Common myeloid progenitor, CD34-positive (primary cell): Measurements from ENCODE around the gene NANOS3.
"Not testable (repeated sequence)": the region's sequence is repeated elsewhere in the genome, so short reads cannot be mapped to it uniquely, and the experiment has no call there.

ENCODE experiments used
- CTCF ChIA-PET: fragments of 350-600 bp; sonication (Branson Sonifier 250); formaldehyde crosslinking; loops from one replicate; lab custom pipeline; 2021; ENCODE audit warnings: antibody characterized with exemption; lab: Charles Lee
- POLR2A ChIA-PET: fragments of 350-600 bp; sonication (Branson Sonifier 250); formaldehyde crosslinking; loops from one replicate; lab custom pipeline; 2021; ENCODE audit warnings: antibody characterized with exemption; lab: Charles Lee
- DNase-seq, 3 donors: peaks; one replicate each; pipeline versions ENCODE4 v3.0.0 to v3.0.0-alpha.2; 2013
- H3K27ac ChIP-seq, 2 experiments: 1 replicate in 1 of 2; 2 replicates in 1 of 2; pipeline ENCODE4 v1.7.0; 2013; ENCODE audit warnings: inconsistent platforms in 2 of 2, low read length in 2 of 2, mild to moderate bottlenecking in 2 of 2, low read depth in 1 of 2, moderate library complexity in 1 of 2; ENCODE audit not compliant: severe bottlenecking in 2 of 2, insufficient read depth in 1 of 2, poor library complexity in 1 of 2
- H3K27me3 ChIP-seq, 5 experiments: replicated peaks in 2 of 5; 1 replicate in 3 of 5; 2 replicates in 2 of 5; pipeline versions ENCODE4 v1.6.1 to v1.7.0; 2013; ENCODE audit warnings: low read length in 4 of 5, mild to moderate bottlenecking in 2 of 5, moderate library complexity in 2 of 5, inconsistent platforms in 1 of 5; ENCODE audit not compliant: insufficient read depth in 5 of 5, control insufficient read depth in 4 of 5
- H3K36me3 ChIP-seq, 4 experiments: 1 replicate in 2 of 4; 2 replicates in 2 of 4; pipeline versions ENCODE4 v1.6.1 to v1.7.0; 2013; ENCODE audit warnings: low read length in 3 of 4, control low read depth in 1 of 4, mild to moderate bottlenecking in 1 of 4; ENCODE audit not compliant: control insufficient read depth in 4 of 4, insufficient read depth in 4 of 4
- H3K4me1 ChIP-seq, 4 experiments: 1 replicate in 3 of 4; 2 replicates in 1 of 4; pipeline versions ENCODE4 v1.6.1 to v1.7.1; 2013; ENCODE audit warnings: low read length in 3 of 4, mild to moderate bottlenecking in 3 of 4, control low read depth in 1 of 4, inconsistent platforms in 1 of 4, moderate library complexity in 1 of 4; ENCODE audit not compliant: control insufficient read depth in 4 of 4, insufficient read depth in 4 of 4; ENCODE audit errors: control extremely low read depth in 1 of 4
- H3K4me3 ChIP-seq, 7 experiments: 1 replicate in 4 of 7; 2 replicates in 3 of 7; pipeline versions ENCODE4 v1.5.1 to v1.7.0; 2013; ENCODE audit warnings: mild to moderate bottlenecking in 7 of 7, low read length in 6 of 7, moderate library complexity in 6 of 7, inconsistent platforms in 2 of 7, low read depth in 2 of 7, control low read depth in 1 of 7; ENCODE audit not compliant: insufficient read depth in 4 of 7, control insufficient read depth in 1 of 7; ENCODE audit errors: extremely low read depth in 1 of 7
- H3K9me3 ChIP-seq, 5 experiments: 1 replicate in 4 of 5; 2 replicates in 1 of 5; pipeline versions ENCODE4 v1.6.1 to v1.7.1; 2013; ENCODE audit warnings: low read length in 4 of 5, mild to moderate bottlenecking in 2 of 5, inconsistent platforms in 1 of 5, low read depth in 1 of 5, moderate library complexity in 1 of 5; ENCODE audit not compliant: control insufficient read depth in 4 of 5, insufficient read depth in 2 of 5; ENCODE audit errors: control extremely low read depth in 1 of 5
- WGBS: methylation state at CpG from one replicate; pipeline ENCODE4 v1.1.5; 2013; ENCODE audit not compliant: insufficient coverage; 5-methylcytosine and 5-hydroxymethylcytosine counted together

The NANOS3 gene

GRCh38 chr19:13918726-13919411, 41.9 kb downstream of the NANOS3 start:
- POLR2A ChIA-PET = no interaction called here
- Histone ChIP-seq H3K27me3 (no peaks in the 10 kb centered on the region), H3K36me3 (peaks cover 18 to 71% (median 48%) of the 10 kb centered on the region in 4 experiments), H3K4me3 (no peak overlapping the region), H3K4me1 (no peaks in the 10 kb centered on the region), H3K27ac (no peak overlapping the region), H3K9me3 (peaks cover 0 to 8% (median 5%) of the 10 kb centered on the region in 5 experiments)
- 95% methylated on average over 33 of the region's 34 CpGs for WGBS
- CTCF ChIA-PET = interaction anchor here (0.7 to 1.7 kb wide), 3 partner anchors 10 to 15 kb away, joined by 3 to 5 read pairs (median 3); no protein-coding TSS in a partner anchor
- no peak for DNase-seq

DNA sequence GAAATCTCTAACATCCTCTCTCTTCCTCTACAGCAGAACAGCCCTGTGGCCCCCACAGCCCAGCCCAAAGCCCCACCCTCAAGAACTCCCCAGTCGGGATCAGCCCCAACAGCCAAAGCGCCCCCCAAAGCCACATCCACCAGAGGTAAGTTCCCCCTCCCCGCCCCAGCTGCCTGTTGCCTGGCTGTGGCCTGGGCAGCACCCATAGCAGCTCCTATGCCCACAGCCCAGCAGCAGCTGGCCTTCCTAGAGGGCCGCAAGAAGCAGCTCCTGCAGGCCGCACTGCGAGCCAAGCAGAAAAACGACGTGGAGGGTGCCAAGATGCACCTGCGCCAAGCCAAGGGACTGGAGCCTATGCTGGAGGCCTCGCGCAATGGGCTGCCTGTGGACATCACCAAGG, 43.6 kb downstream of the NANOS3 start:
- no peaks in the 10 kb centered on the region for H3K27me3 ChIP-seq
- CTCF ChIA-PET = interaction anchor here (1.6 kb wide), 1 partner anchor 8 kb away, joined by 4 read pairs; no protein-coding TSS in a partner anchor
- no peak overlapping the region for H3K27ac ChIP-seq
- POLR2A ChIA-PET = no interaction called here
- WGBS = over 99% methylated on average over 9 of the region's 11 CpGs
- H3K4me3 ChIP-seq = no peak overlapping the region
- H3K4me1 ChIP-seq = no peaks in the 10 kb centered on the region
- peaks cover 15 to 63% (median 46%) of the 10 kb centered on the region in 4 experiments for H3K36me3 ChIP-seq
- no peak for DNase-seq
- H3K9me3 ChIP-seq = peaks cover 0 to 8% (median 5%) of the 10 kb centered on the region in 5 experiments

GRCh38 chr19:13920940-13921747, 44.2 kb downstream of the NANOS3 start:
- H3K9me3 ChIP-seq = peaks cover 0 to 8% (median 5%) of the 10 kb centered on the region in 5 experiments
- peak overlapping the region in 1 of 2 experiments; percentile 6 for H3K27ac ChIP-seq
- POLR2A ChIA-PET = no interaction called here
- peaks cover 13 to 59% (median 44%) of the 10 kb centered on the region in 4 experiments for H3K36me3 ChIP-seq
- no peaks in the 10 kb centered on the region for H3K27me3 ChIP-seq
- H3K4me3 ChIP-seq = no peak overlapping the region
- peak; percentile 42 to 71 (median 67) for DNase-seq
- CTCF ChIA-PET = interaction anchor here (0.8 to 1.6 kb wide), 3 partner anchors 9 to 42 kb away, joined by 3 to 4 read pairs (median 4); partner anchors contain the start of gene BRME1
- H3K4me1 ChIP-seq = no peaks in the 10 kb centered on the region
- 100% methylated on average over 2 of the region's 2 CpGs for WGBS

- peaks cover 13 to 69% (median 50%) of the 10 kb centered on the region in 4 experiments for H3K36me3 ChIP-seq
- not testable (repeated sequence) for DNase-seq, H3K27me3 ChIP-seq, H3K9me3 ChIP-seq, H3K27ac ChIP-seq, H3K4me1 ChIP-seq, H3K4me3 ChIP-seq
- ChIA-PET CTCF (interaction anchor here (0.8 to 1.6 kb wide), 4 partner anchors 10 to 43 kb away, joined by 3 to 5 read pairs (median 4); partner anchors contain the start of gene BRME1), POLR2A (interaction anchor here (0.6 kb wide), 1 partner anchor 61 kb away, joined by 3 read pairs; no protein-coding TSS in a partner anchor)
- WGBS = 100% methylated on average over 3 of the region's 6 CpGs
These were observed 45.2 kb downstream of the NANOS3 start for GRCh38 chr19:13922118-13922517.

DNA sequence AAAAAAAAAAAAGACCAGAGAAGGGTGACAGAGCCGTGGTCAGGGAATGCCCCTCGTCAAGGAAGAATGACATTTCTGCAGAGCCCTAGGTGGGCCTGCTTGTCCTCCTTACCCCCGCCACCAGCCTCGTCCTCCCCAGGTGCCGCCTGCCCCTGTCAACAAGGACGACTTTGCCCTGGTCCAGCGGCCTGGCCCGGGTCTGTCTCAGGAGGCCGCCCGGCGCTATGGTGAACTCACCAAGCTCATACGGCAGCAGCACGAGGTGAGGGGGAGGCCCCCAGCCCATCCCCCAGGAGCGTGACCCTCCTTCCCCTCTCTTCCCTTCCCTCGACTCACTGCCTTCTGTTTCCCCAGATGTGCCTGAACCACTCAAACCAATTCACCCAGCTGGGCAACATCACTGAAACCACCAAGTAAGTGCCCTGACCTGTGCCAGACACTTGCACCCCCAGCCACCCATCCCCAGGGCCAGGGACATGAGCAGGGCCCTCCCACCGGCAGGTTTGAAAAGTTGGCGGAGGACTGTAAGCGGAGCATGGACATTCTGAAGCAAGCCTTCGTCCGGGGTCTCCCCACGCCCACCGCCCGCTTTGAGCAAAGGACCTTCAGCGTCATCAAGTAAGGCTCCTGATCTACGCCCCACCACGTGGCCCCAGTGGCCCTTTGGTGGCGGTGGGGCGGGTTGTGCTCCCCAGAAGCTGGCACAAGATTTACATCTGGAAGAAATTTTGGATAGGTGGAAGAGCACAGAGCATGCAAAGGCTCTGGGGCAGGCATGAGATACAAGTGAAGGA, 46.5 kb downstream of the NANOS3 start:
- 96% methylated on average over 23 of the region's 28 CpGs for WGBS
- ChIA-PET CTCF (interaction anchor here (0.6 to 1.6 kb wide), 2 partner anchors 10 to 118 kb away, joined by 3 to 5 read pairs; no protein-coding TSS in a partner anchor), POLR2A (no interaction called here)

DNA sequence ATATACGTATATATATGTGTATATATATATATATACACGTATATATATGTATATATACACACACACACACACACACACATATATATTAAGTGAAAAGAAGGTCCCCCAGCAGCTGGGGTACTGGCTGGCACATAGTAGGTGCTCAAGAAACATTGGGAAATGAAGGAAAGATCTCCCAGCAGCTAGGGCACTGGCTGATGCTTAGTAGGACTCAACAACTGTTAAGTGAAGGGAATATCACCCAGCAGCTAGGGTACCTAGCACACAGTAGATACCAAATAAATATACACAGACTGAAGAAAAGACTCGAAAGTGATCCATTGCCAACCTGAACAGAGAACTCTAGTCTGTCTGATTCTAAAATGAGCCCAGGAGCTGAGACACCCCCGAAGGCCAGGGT, 49.1 kb downstream of the NANOS3 start:
- POLR2A ChIA-PET = interaction anchor here (0.6 kb wide), 1 partner anchor 214 kb away, joined by 4 read pairs; no protein-coding TSS in a partner anchor
- 83% methylated on average over 1 of the region's 4 CpGs for WGBS
- Histone ChIP-seq H3K9me3 (peaks cover 0 to 2% (median 0%) of the 10 kb centered on the region in 5 experiments), H3K4me1 (no peaks in the 10 kb centered on the region), H3K27me3 (no peaks in the 10 kb centered on the region), H3K27ac (no peak overlapping the region), H3K4me3 (no peak overlapping the region), H3K36me3 (peaks cover 9 to 61% (median 42%) of the 10 kb centered on the region in 4 experiments)
- CTCF ChIA-PET = interaction anchor here (0.6 to 2.3 kb wide), 3 partner anchors 8 to 1414 kb away, joined by 3 to 7 read pairs (median 3); no protein-coding TSS in a partner anchor
- no peak for DNase-seq

More for the DNA sequence above, 46.5 kb downstream of the NANOS3 start:
- Histone ChIP-seq H3K27ac (no peak overlapping the region), H3K27me3 (no peaks in the 10 kb centered on the region), H3K4me1 (no peaks in the 10 kb centered on the region), H3K9me3 (peaks cover 0 to 8% (median 5%) of the 10 kb centered on the region in 5 experiments), H3K36me3 (peaks cover 16 to 72% (median 53%) of the 10 kb centered on the region in 4 experiments), H3K4me3 (no peak overlapping the region)
- no peak for DNase-seq
